Activated B cell treated with CpG ODN at 0.5 μM for 24 hours (primary cell): ENCODE data around the gene NXT1. TPM values are rescaled to one million over a fixed set of nuclear protein-coding genes. Genes with fewer than 3 reads are reported as not detected.

Source experiments
- ATAC-seq: fragments of 200-7000 bp; cut with Tn5 transposase; one replicate; pipeline ENCODE4 v1.10.0; 2021; ENCODE audit warnings: low read depth, mild to moderate bottlenecking, moderate library complexity
- CTCF ChIA-PET: fragments of 350-600 bp; sonication (Branson Sonifier 250); formaldehyde crosslinking; loops from one replicate; lab custom pipeline; 2021; ENCODE audit warnings: antibody characterized with exemption; lab: Charles Lee
- POLR2A ChIA-PET: fragments of 350-600 bp; sonication (Branson Sonifier 250); formaldehyde crosslinking; loops from one replicate; lab custom pipeline; 2021; ENCODE audit warnings: antibody characterized with exemption; lab: Charles Lee
- DNase-seq: peaks from one replicate; pipeline ENCODE4 v3.0.0; 2022
- H3K27ac Mint-ChIP-seq: one replicate; pipeline ENCODE4 v1.8.0; 2020; ENCODE audit warnings: mixed read lengths
- H3K27me3 Mint-ChIP-seq: one replicate; pipeline ENCODE4 v1.8.0; 2021; ENCODE audit warnings: mixed read lengths
- H3K36me3 Mint-ChIP-seq: one replicate; pipeline ENCODE4 v1.8.0; 2021; ENCODE audit warnings: low read depth, mixed read lengths
- H3K4me1 Mint-ChIP-seq: one replicate; pipeline ENCODE4 v1.8.0; 2021; ENCODE audit warnings: mixed read lengths
- H3K4me3 Mint-ChIP-seq: one replicate; pipeline ENCODE4 v1.8.0; 2020; ENCODE audit warnings: mild to moderate bottlenecking, mixed read lengths
- H3K9me3 Mint-ChIP-seq: one replicate; pipeline ENCODE4 v1.8.0; 2020; ENCODE audit warnings: mixed read lengths
- CTCF ChIP-seq: fragments of 200-600 bp; IDR thresholded peaks from one replicate; pipeline ENCODE4 v1.8.0; 2022; ENCODE audit warnings: antibody characterized with exemption, mild to moderate bottlenecking
- intact Hi-C: fragments of 100-400 bp; cut with micrococcal nuclease; formaldehyde crosslinking; loops from one replicate; pipeline ENCODE4 v1.15.1; 2024
- total RNA-seq: library from RNA; stranded (reverse); gene quantifications from 2 replicates; pipeline ENCODE4 v1.2.3, GENCODE V29; 2022

NXT1 gene
- total RNA-seq, 1 donor from 2014 or later: 28.8 TPM

DNA sequence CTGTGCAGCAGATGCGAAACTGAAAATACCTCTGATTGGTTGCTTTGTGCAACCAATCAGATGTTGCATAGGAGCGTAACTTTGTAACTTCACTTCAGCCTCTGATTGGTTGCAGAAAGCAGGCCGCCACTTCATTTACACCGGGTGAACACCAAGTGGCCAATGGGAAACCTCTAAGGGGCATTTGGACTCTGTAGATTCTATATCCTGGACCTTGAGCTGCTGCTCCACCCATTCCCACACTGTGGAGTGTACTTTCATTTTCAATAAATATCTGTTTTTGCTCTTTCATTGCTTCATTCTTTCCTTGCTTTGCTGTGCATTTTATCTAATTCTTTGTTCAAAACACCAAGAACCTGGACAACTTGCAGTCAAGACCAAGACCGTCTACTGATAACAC lies 14.1 kb upstream of the NXT1 start:
- H3K27ac Mint-ChIP-seq: no peak overlapping the region
- peaks cover 18% of the 10 kb centered on the region for H3K4me1 Mint-ChIP-seq
- ATAC-seq (no peak), DNase-seq (no peak)
- H3K36me3 Mint-ChIP-seq: no peaks in the 10 kb centered on the region
- H3K27me3 Mint-ChIP-seq: peaks cover 1% of the 10 kb centered on the region
- no peaks in the 10 kb centered on the region for H3K9me3 Mint-ChIP-seq
- intact Hi-C loops: no loop called here
- POLR2A ChIA-PET: no interaction called here
- CTCF ChIA-PET: no interaction called here
- no peak overlapping the region for H3K4me3 Mint-ChIP-seq
- TF ChIP-seq CTCF: no peak

GRCh38 chr20:23337312-23337711 lies 13.3 kb upstream of the NXT1 start:
- intact Hi-C loops: no loop called here
- peaks cover 1% of the 10 kb centered on the region for H3K27me3 Mint-ChIP-seq
- DNase-seq: no peak
- POLR2A ChIA-PET: no interaction called here
- TF ChIP-seq CTCF: no peak
- H3K4me3 Mint-ChIP-seq: no peak overlapping the region
- peaks cover 10% of the 10 kb centered on the region for H3K4me1 Mint-ChIP-seq
- H3K27ac Mint-ChIP-seq: no peak overlapping the region
- no peaks in the 10 kb centered on the region for H3K36me3 Mint-ChIP-seq
- CTCF ChIA-PET: no interaction called here
- ATAC-seq: no peak
- H3K9me3 Mint-ChIP-seq: no peaks in the 10 kb centered on the region

GRCh38 chr20:23339986-23340385 lies 10.6 kb upstream of the NXT1 start:
- CTCF ChIA-PET: interaction anchor here (1.3 to 3.8 kb wide), 3 partner anchors 10 to 649 kb away, joined by 3 to 39 read pairs (median 10); partner anchors contain the start of gene NXT1
- intact Hi-C loops: no loop called here
- Mint-ChIP-seq H3K4me3 (no peak overlapping the region), H3K27me3 (peaks cover 1% of the 10 kb centered on the region), H3K36me3 (no peaks in the 10 kb centered on the region), H3K27ac (no peak overlapping the region), H3K4me1 (no peaks in the 10 kb centered on the region), H3K9me3 (no peaks in the 10 kb centered on the region)
- no peak for TF ChIP-seq CTCF
- no peak for DNase-seq
- POLR2A ChIA-PET: interaction anchor here (2.2 kb wide), 1 partner anchor 10 kb away, joined by 13 read pairs; the partner anchor contains the start of gene NXT1
- ATAC-seq: no peak

DNA sequence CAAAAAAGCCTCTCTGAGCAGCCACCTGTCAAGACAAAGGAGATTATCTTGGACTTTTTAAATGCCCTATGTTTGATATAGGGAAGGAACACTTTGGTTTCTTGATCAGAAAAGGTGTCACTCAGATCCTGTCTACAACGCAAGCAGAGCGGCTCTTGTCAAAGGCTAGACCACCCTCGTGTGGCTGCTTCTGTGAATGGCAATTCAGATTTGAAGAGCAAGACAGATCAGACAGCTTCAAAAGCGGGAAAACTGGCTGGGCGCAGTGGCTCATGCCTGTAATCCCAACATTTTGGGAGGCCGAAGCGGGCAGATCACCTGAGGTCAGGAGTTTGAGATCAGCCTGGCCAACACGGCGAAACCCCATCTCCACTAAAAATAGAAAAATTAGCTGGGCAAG lies 10.1 kb upstream of the NXT1 start:
- CTCF ChIA-PET: interaction anchor here (1.3 to 3.8 kb wide), 3 partner anchors 9 to 650 kb away, joined by 3 to 39 read pairs (median 10); partner anchors contain the start of gene NXT1
- POLR2A ChIA-PET: interaction anchor here (1.0 to 2.2 kb wide), 2 partner anchors 8 to 10 kb away, joined by 4 to 13 read pairs; partner anchors contain the start of gene NXT1
- ATAC-seq: no peak
- intact Hi-C loops: no loop called here
- no peak for TF ChIP-seq CTCF
- Mint-ChIP-seq H3K4me3 (no peak overlapping the region), H3K27ac (no peak overlapping the region), H3K27me3 (peaks cover 1% of the 10 kb centered on the region), H3K36me3 (no peaks in the 10 kb centered on the region), H3K4me1 (no peaks in the 10 kb centered on the region), H3K9me3 (no peaks in the 10 kb centered on the region)
- DNase-seq: no peak

DNA sequence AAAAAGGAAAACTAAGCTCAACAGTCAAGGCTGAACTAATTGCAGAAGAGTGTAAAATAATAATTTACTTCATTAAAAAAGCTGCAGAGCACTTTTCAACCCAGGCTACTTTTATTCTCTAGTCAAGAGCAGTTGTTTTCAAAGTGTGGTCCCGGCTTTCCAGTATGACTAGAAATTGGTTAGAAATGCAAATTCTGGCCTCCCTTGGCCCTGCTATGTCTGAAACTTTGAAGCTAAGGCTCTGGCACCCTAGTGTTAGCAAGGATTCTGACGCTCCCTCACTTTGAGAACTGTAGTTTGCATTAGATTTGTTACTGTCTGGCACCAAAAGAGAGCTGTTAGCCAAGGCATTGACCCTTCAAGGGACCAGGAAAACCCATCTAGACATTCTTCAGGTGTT lies 9.5 kb upstream of the NXT1 start:
- ChIA-PET CTCF (interaction anchor here (1.3 to 3.8 kb wide), 3 partner anchors 9 to 650 kb away, joined by 3 to 39 read pairs (median 10); partner anchors contain the start of gene NXT1), POLR2A (interaction anchor here (0.7 to 2.2 kb wide), 3 partner anchors 9 to 656 kb away, joined by 4 to 13 read pairs (median 5); partner anchors contain the start of gene NXT1)
- intact Hi-C loops: no loop called here
- Mint-ChIP-seq H3K4me1 (no peaks in the 10 kb centered on the region), H3K36me3 (no peaks in the 10 kb centered on the region), H3K27ac (no peak overlapping the region), H3K4me3 (no peak overlapping the region), H3K27me3 (peaks cover 1% of the 10 kb centered on the region), H3K9me3 (no peaks in the 10 kb centered on the region)
- DNase-seq: no peak
- no peak for ATAC-seq
- no peak for TF ChIP-seq CTCF
